ENCODE results near the gene NR1I2.

The NR1I2 gene

GRCh38 chr3:119829420-119829819, 47.5 kb downstream of the NR1I2 start:
- Histone ChIP-seq H3K36me3 (peaks cover 33% of the 10 kb centered on the region), H3K27me3 (no peaks in the 10 kb centered on the region), H3K4me1 (ENCODE audit: control insufficient read depth in 1 of 2, insufficient read depth in 1 of 2, low read depth in 1 of 2, low read length in 1 of 2) (no peaks in the 10 kb centered on the region), H3K9me3 (no peaks in the 10 kb centered on the region), H3K4me3 (ENCODE audit: low read depth in 1 of 2, low read length in 1 of 2) (no peak overlapping the region), H3K27ac (no peak overlapping the region)
- no peak for TF ChIP-seq CTCF (IDR thresholded peaks at IDR 0.05)

- Histone ChIP-seq H3K27me3 (no peaks in the 10 kb centered on the region), H3K36me3 (peaks cover 17% of the 10 kb centered on the region), H3K4me3 (ENCODE audit: low read depth in 1 of 2, low read length in 1 of 2) (no peak overlapping the region), H3K27ac (no peak overlapping the region), H3K4me1 (ENCODE audit: control insufficient read depth in 1 of 2, insufficient read depth in 1 of 2, low read depth in 1 of 2, low read length in 1 of 2) (peaks cover 0 to 12% of the 10 kb centered on the region in 2 experiments), H3K9me3 (no peaks in the 10 kb centered on the region)
- no peak for TF ChIP-seq CTCF (IDR thresholded peaks at IDR 0.05)
Measured at GRCh38 chr3:119831022-119831421, 49.1 kb downstream of the NR1I2 start.

DNA sequence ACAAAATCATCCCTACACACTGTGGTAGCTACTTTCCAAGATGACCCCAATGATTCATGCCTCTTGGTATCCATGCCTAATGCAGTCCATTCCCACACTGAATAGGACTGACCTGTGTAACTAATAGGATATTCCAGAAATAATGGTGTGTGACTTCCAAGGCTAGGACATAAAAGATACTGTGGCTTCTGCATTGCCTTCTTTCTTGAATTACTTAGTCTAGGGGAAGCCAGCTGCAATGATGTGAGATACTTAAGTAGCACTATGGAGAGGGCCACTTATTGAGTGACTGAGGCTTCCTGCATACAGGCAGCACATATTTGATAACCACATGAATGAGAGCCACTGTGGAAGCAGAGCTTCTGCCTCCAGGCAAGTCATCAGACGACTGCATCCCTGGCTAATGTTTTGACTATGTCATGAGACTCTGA, 50.1 kb downstream of the NR1I2 start:
- H3K4me3 ChIP-seq (ENCODE audit: low read depth in 1 of 2, low read length in 1 of 2): no peak overlapping the region
- peaks cover 0 to 12% of the 10 kb centered on the region in 2 experiments for H3K4me1 ChIP-seq (ENCODE audit: control insufficient read depth in 1 of 2, insufficient read depth in 1 of 2, low read depth in 1 of 2, low read length in 1 of 2)
- H3K36me3 ChIP-seq: peaks cover 7% of the 10 kb centered on the region
- no peaks in the 10 kb centered on the region for H3K27me3 ChIP-seq
- no peak overlapping the region for H3K27ac ChIP-seq
- no peaks in the 10 kb centered on the region for H3K9me3 ChIP-seq
- no peak for TF ChIP-seq CTCF (IDR thresholded peaks at IDR 0.05)

DNA sequence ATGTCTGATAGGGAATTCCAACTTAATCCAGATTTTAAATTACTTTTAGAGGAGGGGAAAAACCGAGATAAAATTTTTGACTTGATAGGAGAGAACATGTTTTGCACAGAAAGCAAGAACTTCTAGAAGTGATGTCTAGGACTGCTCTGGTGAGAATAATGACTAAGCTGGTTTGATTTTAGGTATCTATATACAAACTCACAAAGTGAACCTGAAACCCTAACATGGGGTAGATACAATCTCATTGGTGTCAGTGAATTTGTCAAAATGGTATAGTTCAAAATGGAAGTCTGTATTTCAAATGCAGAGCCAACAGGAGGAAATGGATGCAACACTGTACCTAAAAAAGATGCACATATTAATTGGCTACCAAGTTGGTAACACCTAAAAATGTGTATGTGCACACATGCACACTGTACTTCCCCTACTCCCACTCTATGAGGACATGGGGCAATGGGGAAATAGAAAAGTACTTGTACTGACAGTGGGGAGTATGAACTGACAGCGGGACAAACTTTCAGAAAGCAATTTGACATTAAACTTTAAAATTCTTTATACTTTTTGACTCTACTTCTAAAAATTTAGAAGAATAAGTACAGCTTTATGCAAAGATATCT, 53.0 kb downstream of the NR1I2 start:
- H3K27ac ChIP-seq: peak overlapping the region; percentile 25
- H3K9me3 ChIP-seq: no peaks in the 10 kb centered on the region
- peaks cover 0 to 12% of the 10 kb centered on the region in 2 experiments for H3K4me1 ChIP-seq (ENCODE audit: control insufficient read depth in 1 of 2, insufficient read depth in 1 of 2, low read depth in 1 of 2, low read length in 1 of 2)
- H3K4me3 ChIP-seq (ENCODE audit: low read depth in 1 of 2, low read length in 1 of 2): no peak overlapping the region
- no peak for TF ChIP-seq CTCF (IDR thresholded peaks at IDR 0.05)
- H3K36me3 ChIP-seq: peaks cover 9% of the 10 kb centered on the region
- H3K27me3 ChIP-seq: no peaks in the 10 kb centered on the region

DNA sequence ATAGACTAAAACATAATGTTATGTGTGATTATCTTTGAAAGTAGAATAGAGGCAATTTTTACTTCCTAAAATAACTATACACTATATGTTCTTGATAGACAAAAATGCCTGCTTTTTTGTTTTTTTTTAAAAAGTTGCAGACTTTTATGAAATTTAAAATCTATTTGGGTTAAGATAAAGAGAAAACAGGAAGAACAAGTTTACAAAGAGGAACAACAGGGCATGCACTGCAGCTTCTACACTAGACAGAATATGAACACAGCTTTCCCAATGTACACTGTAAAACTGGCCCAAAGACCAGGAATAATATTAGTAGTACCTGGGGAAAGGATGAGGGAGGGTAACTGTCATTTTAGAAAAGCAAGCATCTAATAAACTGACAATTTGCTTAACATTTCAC, 53.7 kb downstream of the NR1I2 start:
- peaks cover 0 to 12% of the 10 kb centered on the region in 2 experiments for H3K4me1 ChIP-seq (ENCODE audit: control insufficient read depth in 1 of 2, insufficient read depth in 1 of 2, low read depth in 1 of 2, low read length in 1 of 2)
- no peak for TF ChIP-seq CTCF (IDR thresholded peaks at IDR 0.05)
- H3K4me3 ChIP-seq (ENCODE audit: low read depth in 1 of 2, low read length in 1 of 2): no peak overlapping the region
- H3K36me3 ChIP-seq: peaks cover 10% of the 10 kb centered on the region
- no peaks in the 10 kb centered on the region for H3K9me3 ChIP-seq
- H3K27me3 ChIP-seq: no peaks in the 10 kb centered on the region
- peak overlapping the region; percentile 25 for H3K27ac ChIP-seq
